Fibroblast of pulmonary artery (primary cell): ENCODE measurements around the gene LIG4.

Source experiments
- DNase-seq: peaks from one replicate; pipeline ENCODE4 v3.0.0-alpha.2; 2010; ENCODE audit warnings: low read depth
- H3K4me3 ChIP-seq: replicated peaks from 2 replicates; pipeline ENCODE4 v1.5.1; 2011; ENCODE audit warnings: low read depth, mild to moderate bottlenecking, control low read depth, low read length, moderate library complexity
- CTCF ChIP-seq: IDR thresholded peaks from 2 replicates; pipeline ENCODE4 v1.5.1; 2011; ENCODE audit warnings: mild to moderate bottlenecking, control low read depth, low read length, inconsistent platforms; ENCODE audit errors: missing control alignments

Gene LIG4

GRCh38 chr13:108176685-108177274 lies 38.6 kb downstream of the LIG4 start:
- peak; percentile 38 for DNase-seq
- TF ChIP-seq CTCF = peak; percentile 44
- no peak overlapping the region for H3K4me3 ChIP-seq

- H3K4me3 ChIP-seq = no peak overlapping the region
- no peak for TF ChIP-seq CTCF
- DNase-seq = no peak
These were observed 46.4 kb downstream of the LIG4 start for GRCh38 chr13:108168929-108169328.

- no peak for TF ChIP-seq CTCF
- DNase-seq = no peak
- H3K4me3 ChIP-seq = no peak overlapping the region
These were observed 49.3 kb downstream of the LIG4 start for GRCh38 chr13:108166078-108166477.

- no peak for TF ChIP-seq CTCF
- H3K4me3 ChIP-seq = no peak overlapping the region
- no peak for DNase-seq
These were observed 56.6 kb downstream of the LIG4 start for GRCh38 chr13:108158746-108159145.
